SK-N-SH (cell line): ENCODE results near the gene DCLK1. TPM values are rescaled to one million over a fixed set of nuclear protein-coding genes. Genes with fewer than 3 reads are reported as not detected.

Source experiments
- CTCF ChIA-PET: fragments of 300-600, 350-600 bp; formaldehyde crosslinking; extraction: SDS; loops from one replicate; lab custom pipeline; 2021; lab: Yijun Ruan, JAX
- POLR2A ChIA-PET: fragments of 350-600 bp; sonication (Branson Sonifier 250); formaldehyde crosslinking; extraction: SDS; loops from one replicate; lab custom pipeline; 2020; ENCODE audit warnings: antibody characterized with exemption, inconsistent platforms; lab: Yijun Ruan, JAX
- DNase-seq: peaks from one replicate; pipeline ENCODE4 v3.0.0; 2012
- H2AFZ ChIP-seq: fragments of 200-600 bp; sonication (generic); 2 replicates; pipeline ENCODE4 v1.8.1; 2016; ENCODE audit warnings: antibody characterized with exemption, mild to moderate bottlenecking, low read depth
- H3F3A ChIP-seq: fragments of 200-600 bp; sonication (generic); replicated peaks from 2 replicates; pipeline ENCODE3; 2016; ENCODE audit warnings: antibody characterized with exemption, mild to moderate bottlenecking; ENCODE audit not compliant: insufficient read depth
- H3K27ac ChIP-seq, 2 experiments: fragments of 200-500 bp in 1 of 2; fragments of 200-600 bp in 1 of 2; sonication (Bioruptor generic) in 1 of 2; sonication (generic), shearing (Covaris generic) in 1 of 2; 2 replicates each; pipeline versions ENCODE4 v1.5.1 to v1.6.1; 2014 to 2016; ENCODE audit warnings: low read depth in 2 of 2, inconsistent platforms in 1 of 2, low read length in 1 of 2, mild to moderate bottlenecking in 1 of 2, mixed read lengths in 1 of 2
- H3K27me3 ChIP-seq: fragments of 200-600 bp; sonication (generic), shearing (Covaris generic); 2 replicates; pipeline ENCODE4 v1.6.1; 2016; ENCODE audit warnings: mixed run types; ENCODE audit not compliant: insufficient read depth
- H3K36me3 ChIP-seq, 2 experiments: fragments of 200-500 bp in 1 of 2; fragments of 200-600 bp in 1 of 2; sonication (Bioruptor generic) in 1 of 2; sonication (generic) in 1 of 2; replicated peaks in 1 of 2; 2 replicates each; pipeline versions ENCODE3 to v1.5.1; 2014 to 2016; ENCODE audit warnings: low read length in 1 of 2, mild to moderate bottlenecking in 1 of 2; ENCODE audit not compliant: insufficient read depth in 2 of 2, control insufficient read depth in 1 of 2
- H3K4me1 ChIP-seq, 2 experiments: fragments of 200-500 bp in 1 of 2; fragments of 200-600 bp in 1 of 2; sonication (Bioruptor generic) in 1 of 2; sonication (generic), shearing (Covaris generic) in 1 of 2; 2 replicates each; pipeline versions ENCODE4 v1.5.1 to v1.6.1; 2014 to 2016; ENCODE audit warnings: low read depth in 1 of 2, low read length in 1 of 2, mixed run types in 1 of 2; ENCODE audit not compliant: insufficient read depth in 2 of 2, control insufficient read depth in 1 of 2
- H3K4me2 ChIP-seq: fragments of 200-600 bp; sonication (generic), shearing (Covaris generic); 2 replicates; pipeline ENCODE4 v1.6.1; 2017; ENCODE audit warnings: mixed run types
- H3K4me3 ChIP-seq, 2 experiments: fragments of 200-500 bp in 1 of 2; fragments of 200-600 bp in 1 of 2; sonication (Bioruptor generic) in 1 of 2; sonication (generic), shearing (Covaris generic) in 1 of 2; 2 replicates each; pipeline versions ENCODE4 v1.5.1 to v1.8.1; 2014 to 2016; ENCODE audit warnings: low read depth in 2 of 2, inconsistent platforms in 1 of 2, low read length in 1 of 2, mild to moderate bottlenecking in 1 of 2, mixed read lengths in 1 of 2, moderate library complexity in 1 of 2
- H3K79me2 ChIP-seq: fragments of 200-600 bp; sonication (generic); 2 replicates; pipeline ENCODE4 v1.8.1; 2017; ENCODE audit warnings: mild to moderate bottlenecking; ENCODE audit not compliant: insufficient read depth
- H3K9ac ChIP-seq: fragments of 200-600 bp; sonication (generic); 2 replicates; pipeline ENCODE4 v1.6.1; 2017; ENCODE audit warnings: mixed run types
- H3K9me2 ChIP-seq: fragments of 200-600 bp; sonication (generic); 2 replicates; pipeline ENCODE4 v1.6.1; 2017; ENCODE audit warnings: mixed run types
- H3K9me3 ChIP-seq: fragments of 200-600 bp; sonication (generic); 2 replicates; pipeline ENCODE4 v1.6.1; 2017; ENCODE audit warnings: mixed run types, mild to moderate bottlenecking, moderate library complexity
- H4K20me1 ChIP-seq: fragments of 200-600 bp; sonication (generic); 2 replicates; pipeline ENCODE4 v1.6.1; 2017; ENCODE audit warnings: mild to moderate bottlenecking, mixed run types; ENCODE audit not compliant: insufficient read depth
- CHD2 ChIP-seq: fragments of 150-350 bp; IDR thresholded peaks from 2 replicates; pipeline ENCODE4 v1.6.1; 2018; ENCODE audit warnings: low read length; ENCODE audit not compliant: partially characterized antibody
- ELF1 ChIP-seq: IDR thresholded peaks from 2 replicates; pipeline ENCODE4 v1.4.0; 2012
- EZH2phosphoT487 ChIP-seq: fragments of 200-600 bp; sonication (generic); IDR thresholded peaks from 2 replicates; pipeline ENCODE4 v1.6.1; 2017; ENCODE audit warnings: low read depth, mixed run types, mild to moderate bottlenecking, antibody characterized with exemption, moderate library complexity, borderline replicate concordance
- GATA2 ChIP-seq: sonication (generic); formaldehyde crosslinking; IDR thresholded peaks from 2 replicates; pipeline ENCODE4 v1.5.0; 2020; ENCODE audit warnings: mild to moderate bottlenecking, missing genetic modification reagents
- NFIC ChIP-seq: IDR thresholded peaks from 2 replicates; pipeline ENCODE4 v1.4.0; 2012; ENCODE audit warnings: borderline replicate concordance
- NRF1 ChIP-seq: IDR thresholded peaks from 2 replicates; pipeline ENCODE4 v1.6.1; 2012; ENCODE audit warnings: low read depth, mild to moderate bottlenecking, low read length
- POLR2AphosphoS5 ChIP-seq: IDR thresholded peaks from 2 replicates; pipeline ENCODE4 v1.6.1; 2012; ENCODE audit warnings: low read depth, low read length
- SMC3 ChIP-seq: IDR thresholded peaks from 2 replicates; pipeline ENCODE4 v1.6.1; 2012; ENCODE audit warnings: low read depth, low read length, improper control_type of control experiment
- TAF1 ChIP-seq: IDR thresholded peaks from 2 replicates; pipeline ENCODE4 v1.6.1; 2012; ENCODE audit warnings: low read depth, mild to moderate bottlenecking, low read length, moderate library complexity, borderline replicate concordance
- TCF12 ChIP-seq: IDR thresholded peaks from 2 replicates; pipeline ENCODE4 v1.4.0; 2012
- WGBS: methylation state at CpG from one replicate; pipeline ENCODE4 v1.1.6; 2017; ENCODE audit warnings: low lambda C conversion rate; 5-methylcytosine and 5-hydroxymethylcytosine counted together
- polyA plus RNA-seq, 3 experiments: library from polyadenylated mRNA; depleted of rRNA; stranded (reverse); fragments of >200 nt; gene quantifications; 2 replicates each; pipeline ENCODE4 v1.2.3, GENCODE V29; 2012
- TF ChIP-seq, protein P1 (sequence below): IDR thresholded peaks from 2 replicates; pipeline ENCODE4 v1.6.1; 2012; ENCODE audit warnings: mild to moderate bottlenecking, low read depth, low read length, moderate library complexity
- TF ChIP-seq, protein P2 (sequence below): fragments of 150-350 bp; IDR thresholded peaks from 2 replicates; pipeline ENCODE4 v1.6.1; 2016; ENCODE audit warnings: mild to moderate bottlenecking, low read depth, low read length
- TF ChIP-seq, protein P3 (sequence below): fragments of 150-350 bp; IDR thresholded peaks from 2 replicates; pipeline ENCODE4 v1.6.1; 2017; ENCODE audit warnings: antibody characterized with exemption, low read length, low read depth, borderline replicate concordance

DCLK1 gene
- polyA plus RNA-seq, 1 of the 3 experiments (the other 2 are of a cell fraction), result 1.1 TPM

DNA sequence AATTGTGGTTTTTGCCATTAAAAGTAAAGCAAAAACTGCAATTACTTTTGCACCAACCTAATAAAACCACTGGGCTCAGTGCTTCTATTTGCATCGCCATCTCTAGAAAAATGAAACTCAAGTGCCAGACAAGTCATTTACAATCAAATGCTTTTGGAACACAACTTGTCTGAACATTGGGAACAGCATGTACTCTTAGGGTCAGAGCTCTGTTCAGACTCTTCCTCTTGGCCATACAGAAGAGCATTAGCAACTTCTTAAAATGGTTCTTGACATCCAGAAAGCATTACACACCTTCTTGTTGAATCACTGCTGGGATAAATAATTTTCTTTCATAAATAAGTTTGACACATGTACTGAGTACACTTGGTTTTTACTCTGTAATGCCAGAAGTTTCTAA is 272.5 kb downstream of the DCLK1 start:
- 95% methylated on average over 1 of the region's 1 CpG for WGBS
- Histone ChIP-seq H3K9me3 (no peaks in the 10 kb centered on the region), H3K27ac (no peak overlapping the region), H3K36me3 (no peaks in the 10 kb centered on the region), H3K4me2 (no peak overlapping the region), H4K20me1 (no peaks in the 10 kb centered on the region), H3F3A (no peaks in the 10 kb centered on the region), H3K4me3 (no peak overlapping the region), H3K4me1 (peaks cover 4% of the 10 kb centered on the region in 2 experiments; a peak in 1 of 4 replicates), H3K9ac (no peak overlapping the region), H2AFZ (no peak overlapping the region), H3K79me2 (no peaks in the 10 kb centered on the region), H3K9me2 (no peaks in the 10 kb centered on the region), H3K27me3 (no peaks in the 10 kb centered on the region)
- TF ChIP-seq POLR2AphosphoS5 (no peak), ELF1 (no peak), GATA2 (CRISPR knock-in tag) (no peak), TCF12 (no peak), NFIC (no peak), SMC3 (no peak), NRF1 (no peak), EZH2phosphoT487 (no peak), TAF1 (no peak), CHD2 (no peak)
- TF ChIP-seq, protein P1, sequence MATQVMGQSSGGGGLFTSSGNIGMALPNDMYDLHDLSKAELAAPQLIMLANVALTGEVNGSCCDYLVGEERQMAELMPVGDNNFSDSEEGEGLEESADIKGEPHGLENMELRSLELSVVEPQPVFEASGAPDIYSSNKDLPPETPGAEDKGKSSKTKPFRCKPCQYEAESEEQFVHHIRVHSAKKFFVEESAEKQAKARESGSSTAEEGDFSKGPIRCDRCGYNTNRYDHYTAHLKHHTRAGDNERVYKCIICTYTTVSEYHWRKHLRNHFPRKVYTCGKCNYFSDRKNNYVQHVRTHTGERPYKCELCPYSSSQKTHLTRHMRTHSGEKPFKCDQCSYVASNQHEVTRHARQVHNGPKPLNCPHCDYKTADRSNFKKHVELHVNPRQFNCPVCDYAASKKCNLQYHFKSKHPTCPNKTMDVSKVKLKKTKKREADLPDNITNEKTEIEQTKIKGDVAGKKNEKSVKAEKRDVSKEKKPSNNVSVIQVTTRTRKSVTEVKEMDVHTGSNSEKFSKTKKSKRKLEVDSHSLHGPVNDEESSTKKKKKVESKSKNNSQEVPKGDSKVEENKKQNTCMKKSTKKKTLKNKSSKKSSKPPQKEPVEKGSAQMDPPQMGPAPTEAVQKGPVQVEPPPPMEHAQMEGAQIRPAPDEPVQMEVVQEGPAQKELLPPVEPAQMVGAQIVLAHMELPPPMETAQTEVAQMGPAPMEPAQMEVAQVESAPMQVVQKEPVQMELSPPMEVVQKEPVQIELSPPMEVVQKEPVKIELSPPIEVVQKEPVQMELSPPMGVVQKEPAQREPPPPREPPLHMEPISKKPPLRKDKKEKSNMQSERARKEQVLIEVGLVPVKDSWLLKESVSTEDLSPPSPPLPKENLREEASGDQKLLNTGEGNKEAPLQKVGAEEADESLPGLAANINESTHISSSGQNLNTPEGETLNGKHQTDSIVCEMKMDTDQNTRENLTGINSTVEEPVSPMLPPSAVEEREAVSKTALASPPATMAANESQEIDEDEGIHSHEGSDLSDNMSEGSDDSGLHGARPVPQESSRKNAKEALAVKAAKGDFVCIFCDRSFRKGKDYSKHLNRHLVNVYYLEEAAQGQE, result no peak
- TF ChIP-seq, protein P2, sequence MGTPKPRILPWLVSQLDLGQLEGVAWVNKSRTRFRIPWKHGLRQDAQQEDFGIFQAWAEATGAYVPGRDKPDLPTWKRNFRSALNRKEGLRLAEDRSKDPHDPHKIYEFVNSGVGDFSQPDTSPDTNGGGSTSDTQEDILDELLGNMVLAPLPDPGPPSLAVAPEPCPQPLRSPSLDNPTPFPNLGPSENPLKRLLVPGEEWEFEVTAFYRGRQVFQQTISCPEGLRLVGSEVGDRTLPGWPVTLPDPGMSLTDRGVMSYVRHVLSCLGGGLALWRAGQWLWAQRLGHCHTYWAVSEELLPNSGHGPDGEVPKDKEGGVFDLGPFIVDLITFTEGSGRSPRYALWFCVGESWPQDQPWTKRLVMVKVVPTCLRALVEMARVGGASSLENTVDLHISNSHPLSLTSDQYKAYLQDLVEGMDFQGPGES, result no peak
- TF ChIP-seq, protein P3, sequence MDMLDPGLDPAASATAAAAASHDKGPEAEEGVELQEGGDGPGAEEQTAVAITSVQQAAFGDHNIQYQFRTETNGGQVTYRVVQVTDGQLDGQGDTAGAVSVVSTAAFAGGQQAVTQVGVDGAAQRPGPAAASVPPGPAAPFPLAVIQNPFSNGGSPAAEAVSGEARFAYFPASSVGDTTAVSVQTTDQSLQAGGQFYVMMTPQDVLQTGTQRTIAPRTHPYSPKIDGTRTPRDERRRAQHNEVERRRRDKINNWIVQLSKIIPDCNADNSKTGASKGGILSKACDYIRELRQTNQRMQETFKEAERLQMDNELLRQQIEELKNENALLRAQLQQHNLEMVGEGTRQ, result no peak
- no peak for DNase-seq
- POLR2A ChIA-PET, result no interaction called here
- CTCF ChIA-PET, result interaction anchor here (0.5 kb wide), 1 partner anchor 561 kb away, joined by 3 read pairs; no protein-coding TSS in a partner anchor
